Parathyroid adenoma (tissue), 2 donors: Measurements from ENCODE around the gene TNN.
A peak's percentile ranks its signal among the peaks of the same experiment; 100 is the strongest.

ENCODE experiments used
- H2AFZ ChIP-seq: fragments of 300-600 bp; sonication (generic); one replicate; pipeline ENCODE4 v1.7.0; 2017; ENCODE audit warnings: antibody characterized with exemption, mild to moderate bottlenecking
- H3K27ac ChIP-seq: fragments of 300-600 bp; sonication (generic); one replicate; pipeline ENCODE4 v1.7.0; 2017
- H3K27me3 ChIP-seq: fragments of 300-600 bp; sonication (generic); one replicate; pipeline ENCODE4 v1.7.0; 2017; ENCODE audit warnings: low read length; ENCODE audit not compliant: control insufficient read depth, insufficient read depth
- H3K36me3 ChIP-seq: fragments of 300-600 bp; sonication (generic); one replicate; pipeline ENCODE4 v1.7.0; 2017; ENCODE audit warnings: low read length; ENCODE audit not compliant: control insufficient read depth, insufficient read depth
- H3K4me1 ChIP-seq: fragments of 300-600 bp; sonication (generic); one replicate; pipeline ENCODE4 v1.7.0; 2017; ENCODE audit warnings: control low read depth
- H3K4me2 ChIP-seq: fragments of 300-600 bp; sonication (generic); one replicate; pipeline ENCODE4 v1.7.0; 2017; ENCODE audit warnings: low read length
- H3K4me3 ChIP-seq: fragments of 300-600 bp; sonication (generic); one replicate; pipeline ENCODE4 v1.7.0; 2017; ENCODE audit warnings: low read depth, low read length
- H3K79me2 ChIP-seq: fragments of 300-600 bp; sonication (generic); one replicate; pipeline ENCODE4 v1.7.0; 2017; ENCODE audit warnings: control low read depth
- H3K9ac ChIP-seq: fragments of 300-600 bp; sonication (generic); one replicate; pipeline ENCODE4 v1.7.0; 2017; ENCODE audit warnings: mild to moderate bottlenecking
- H3K9me3 ChIP-seq: fragments of 300-600 bp; sonication (generic); one replicate; pipeline ENCODE4 v1.7.0; 2017; ENCODE audit warnings: low read length; ENCODE audit not compliant: control insufficient read depth
- TF ChIP-seq, protein P1 (sequence below): fragments of 300-600 bp; sonication (generic); IDR thresholded peaks from one replicate; pipeline ENCODE4 v1.7.0; 2017; ENCODE audit warnings: antibody characterized with exemption, mild to moderate bottlenecking
- donor health status: primary hyperparathyroidism.

TNN gene

DNA sequence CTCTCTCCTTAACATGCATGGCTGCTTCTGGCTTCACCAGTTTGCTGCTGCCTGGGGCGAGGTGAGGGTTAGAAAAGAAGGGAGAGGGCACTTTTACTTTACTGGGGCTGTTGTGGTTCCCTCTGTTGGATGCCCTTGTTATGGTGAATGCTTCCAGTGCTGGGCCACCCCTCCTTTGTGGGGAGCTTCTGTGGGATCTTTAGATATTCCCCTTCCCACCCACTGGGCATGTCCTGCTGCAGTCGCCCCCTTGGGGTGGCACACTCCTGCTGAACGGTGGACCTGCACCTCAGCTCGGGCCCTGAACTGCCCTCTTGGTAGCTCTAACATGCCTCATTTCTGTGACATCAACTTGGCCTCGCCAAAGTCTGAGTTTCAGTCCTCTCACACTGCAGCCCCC is 6.0 kb downstream of the TNN start:
- Histone ChIP-seq H2AFZ (no peak overlapping the region), H3K36me3 (no peaks in the 10 kb centered on the region), H3K4me3 (no peak overlapping the region), H3K79me2 (no peaks in the 10 kb centered on the region), H3K4me1 (peaks cover 3% of the 10 kb centered on the region), H3K27me3 (no peaks in the 10 kb centered on the region), H3K9ac (no peak overlapping the region), H3K4me2 (no peak overlapping the region), H3K27ac (no peak overlapping the region), H3K9me3 (no peaks in the 10 kb centered on the region)
- TF ChIP-seq, protein P1, sequence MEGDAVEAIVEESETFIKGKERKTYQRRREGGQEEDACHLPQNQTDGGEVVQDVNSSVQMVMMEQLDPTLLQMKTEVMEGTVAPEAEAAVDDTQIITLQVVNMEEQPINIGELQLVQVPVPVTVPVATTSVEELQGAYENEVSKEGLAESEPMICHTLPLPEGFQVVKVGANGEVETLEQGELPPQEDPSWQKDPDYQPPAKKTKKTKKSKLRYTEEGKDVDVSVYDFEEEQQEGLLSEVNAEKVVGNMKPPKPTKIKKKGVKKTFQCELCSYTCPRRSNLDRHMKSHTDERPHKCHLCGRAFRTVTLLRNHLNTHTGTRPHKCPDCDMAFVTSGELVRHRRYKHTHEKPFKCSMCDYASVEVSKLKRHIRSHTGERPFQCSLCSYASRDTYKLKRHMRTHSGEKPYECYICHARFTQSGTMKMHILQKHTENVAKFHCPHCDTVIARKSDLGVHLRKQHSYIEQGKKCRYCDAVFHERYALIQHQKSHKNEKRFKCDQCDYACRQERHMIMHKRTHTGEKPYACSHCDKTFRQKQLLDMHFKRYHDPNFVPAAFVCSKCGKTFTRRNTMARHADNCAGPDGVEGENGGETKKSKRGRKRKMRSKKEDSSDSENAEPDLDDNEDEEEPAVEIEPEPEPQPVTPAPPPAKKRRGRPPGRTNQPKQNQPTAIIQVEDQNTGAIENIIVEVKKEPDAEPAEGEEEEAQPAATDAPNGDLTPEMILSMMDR: no peak

DNA sequence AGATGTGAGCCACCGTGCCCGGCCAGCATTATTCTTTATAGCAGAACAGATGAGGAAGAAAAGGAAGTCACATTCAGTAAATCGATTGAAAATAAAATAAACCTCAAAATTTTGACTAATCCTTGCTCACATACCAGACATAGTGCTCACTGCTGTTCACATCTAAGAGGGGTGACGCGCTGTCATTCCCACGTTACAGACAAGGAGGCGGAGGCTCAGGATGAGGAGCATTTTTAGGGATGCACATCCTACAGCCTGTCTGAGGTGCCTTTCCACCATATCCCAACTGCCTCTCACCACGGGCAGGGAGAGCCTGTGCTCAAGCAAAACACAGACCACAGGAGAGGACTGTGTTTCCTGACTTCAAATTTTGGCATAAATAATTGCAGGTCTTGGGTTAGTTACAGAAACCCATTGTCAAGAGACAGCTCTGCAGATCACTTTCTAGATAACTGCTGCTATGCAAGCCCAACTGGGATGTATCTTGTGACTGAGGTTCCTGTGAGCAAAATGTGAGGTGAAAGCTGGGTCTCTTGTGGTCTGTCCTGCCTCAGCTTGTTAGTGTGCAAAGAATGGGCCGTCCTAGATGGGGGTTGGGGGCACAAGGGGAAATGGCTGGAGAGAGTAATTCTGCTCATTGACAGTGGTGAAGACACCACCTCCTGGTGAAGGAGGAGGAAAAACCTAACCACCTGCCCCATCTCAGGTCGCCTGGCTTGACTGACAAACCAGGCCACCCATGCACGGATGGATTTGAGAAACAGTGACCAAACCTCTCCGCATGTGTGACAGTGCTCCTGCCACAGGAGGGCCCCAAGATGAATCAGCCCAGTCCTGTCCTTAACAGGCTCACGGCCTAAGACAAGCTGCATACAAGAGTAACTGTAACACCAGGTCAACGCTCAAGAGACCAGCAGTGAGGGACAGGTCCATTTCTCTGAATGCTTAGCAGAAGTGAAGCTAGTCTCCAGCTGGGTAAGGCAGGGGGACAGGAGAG is 8.2 kb downstream of the TNN start:
- H3K79me2 ChIP-seq: no peaks in the 10 kb centered on the region
- H3K4me2 ChIP-seq: no peak overlapping the region
- H3K27ac ChIP-seq: no peak overlapping the region
- no peak overlapping the region for H3K9ac ChIP-seq
- H3K27me3 ChIP-seq: no peaks in the 10 kb centered on the region
- H3K4me1 ChIP-seq: peaks cover 4% of the 10 kb centered on the region
- no peaks in the 10 kb centered on the region for H3K36me3 ChIP-seq
- no peak overlapping the region for H3K4me3 ChIP-seq
- H3K9me3 ChIP-seq: no peaks in the 10 kb centered on the region
- TF ChIP-seq, protein P1: no peak
- H2AFZ ChIP-seq: peak overlapping the region; percentile 50

DNA sequence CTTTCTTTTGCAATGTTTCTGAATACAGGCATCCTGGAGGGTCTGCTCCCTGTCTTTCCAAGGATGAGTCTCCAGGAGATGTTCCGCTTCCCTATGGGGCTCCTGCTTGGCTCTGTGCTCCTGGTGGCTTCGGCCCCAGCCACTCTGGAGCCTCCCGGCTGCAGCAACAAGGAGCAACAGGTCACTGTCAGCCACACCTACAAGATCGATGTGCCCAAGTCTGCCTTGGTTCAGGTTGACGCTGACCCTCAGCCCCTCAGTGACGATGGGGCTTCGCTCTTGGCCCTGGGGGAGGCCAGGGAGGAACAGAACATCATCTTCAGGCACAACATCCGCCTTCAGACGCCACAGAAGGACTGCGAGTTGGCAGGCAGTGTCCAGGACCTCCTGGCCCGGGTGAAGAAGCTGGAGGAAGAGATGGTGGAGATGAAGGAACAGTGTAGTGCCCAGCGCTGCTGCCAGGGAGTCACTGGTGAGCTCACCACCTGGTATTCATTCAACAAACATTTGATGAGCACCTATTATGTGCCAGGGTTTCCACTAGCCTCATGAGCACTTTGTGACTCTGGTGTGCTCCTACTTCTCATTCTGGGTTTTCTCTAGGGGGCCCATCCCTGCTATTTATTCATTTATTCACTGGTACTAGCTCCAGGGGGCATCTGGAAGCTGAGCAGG is 9.9 kb downstream of the TNN start:
- TF ChIP-seq, protein P1: no peak

DNA sequence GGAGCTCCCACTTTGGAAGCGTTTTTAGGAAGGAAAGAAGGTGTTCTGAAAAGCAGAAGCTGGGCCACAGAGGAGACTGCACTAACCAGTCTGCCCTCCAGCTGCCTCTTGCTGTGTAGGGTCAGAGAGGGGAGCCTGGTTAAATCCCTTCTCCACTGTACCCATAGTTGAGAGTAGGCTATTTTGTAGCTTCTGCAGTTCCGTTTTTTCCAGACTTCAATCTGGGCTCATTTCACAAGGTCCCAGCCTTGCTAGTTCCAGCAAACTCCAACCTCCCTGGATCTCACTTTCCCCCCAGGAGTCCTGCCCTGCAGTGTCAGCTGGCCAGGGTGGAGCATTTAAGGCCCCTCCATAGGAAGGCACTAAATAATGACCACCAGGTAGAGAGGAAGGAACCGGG is 11.0 kb downstream of the TNN start:
- TF ChIP-seq, protein P1: no peak
- no peaks in the 10 kb centered on the region for H3K36me3 ChIP-seq

More for the DNA sequence above, 9.9 kb downstream of the TNN start:
- Histone ChIP-seq H3K4me2 (no peak overlapping the region), H3K79me2 (no peaks in the 10 kb centered on the region), H3K4me1 (peaks cover 4% of the 10 kb centered on the region), H3K9me3 (no peaks in the 10 kb centered on the region), H3K9ac (no peak overlapping the region), H3K27me3 (no peaks in the 10 kb centered on the region), H3K36me3 (no peaks in the 10 kb centered on the region), H3K4me3 (no peak overlapping the region), H3K27ac (no peak overlapping the region), H2AFZ (no peak overlapping the region)

More for the DNA sequence above, 11.0 kb downstream of the TNN start:
- no peaks in the 10 kb centered on the region for H3K9me3 ChIP-seq
- H3K4me2 ChIP-seq: no peak overlapping the region
- no peak overlapping the region for H3K9ac ChIP-seq
- peaks cover 4% of the 10 kb centered on the region for H3K4me1 ChIP-seq
- no peak overlapping the region for H3K4me3 ChIP-seq
- peak overlapping the region; percentile 28 for H2AFZ ChIP-seq
- no peaks in the 10 kb centered on the region for H3K27me3 ChIP-seq
- no peaks in the 10 kb centered on the region for H3K79me2 ChIP-seq
- H3K27ac ChIP-seq: no peak overlapping the region
